GM21723 (cell line): ENCODE results near the gene KDM4B.

Experiments used
- ATAC-seq: cut with Tn5 transposase; IDR thresholded peaks from one replicate; pipeline ENCODE4 v1.9.1; 2021; ENCODE audit warnings: mild to moderate bottlenecking, moderate library complexity; ENCODE audit not compliant: unreplicated experiment

The KDM4B gene

DNA sequence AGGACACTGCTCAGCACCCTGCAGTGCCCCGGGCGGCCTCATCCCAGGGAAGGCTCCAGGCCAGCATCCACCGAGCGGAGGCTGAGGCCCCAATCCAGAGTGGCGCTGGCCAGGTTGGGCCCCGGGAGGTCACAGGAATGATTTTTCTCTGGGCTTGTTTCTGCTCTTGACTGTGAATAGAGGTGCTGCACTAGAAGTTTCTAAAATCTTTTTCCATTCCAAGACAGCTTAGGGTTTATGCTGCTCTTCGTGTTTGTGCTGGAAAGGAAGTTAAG, 15.1 kb downstream of the KDM4B start:
- ATAC-seq = no peak

- no peak for ATAC-seq
Measured at GRCh38 chr19:4984438-4984990, 15.6 kb downstream of the KDM4B start.

DNA sequence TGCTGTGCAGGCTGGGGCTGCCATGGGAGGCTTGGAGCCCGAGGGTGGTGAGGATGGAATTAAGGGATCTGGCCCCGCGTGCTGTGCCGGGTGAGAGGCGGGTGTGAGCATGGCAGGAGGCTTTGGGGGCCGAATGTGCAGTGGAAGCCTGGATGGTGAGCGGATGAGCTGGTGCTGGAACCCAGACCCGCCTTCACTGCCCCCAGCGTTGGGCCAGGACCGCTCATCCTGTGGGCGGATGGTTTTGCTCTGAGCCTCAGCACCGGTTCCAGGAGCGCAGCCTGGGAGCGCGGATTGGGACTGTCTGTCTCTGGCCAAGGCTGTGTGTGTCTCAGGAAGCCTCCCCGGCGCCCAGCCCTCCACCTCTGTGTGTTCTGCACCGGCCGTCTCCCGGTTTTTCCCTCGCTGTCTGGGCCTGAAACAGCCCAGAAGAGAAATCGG, 16.7 kb downstream of the KDM4B start:
- no peak for ATAC-seq

GRCh38 chr19:4986056-4986455, 17.1 kb downstream of the KDM4B start:
- ATAC-seq = no peak

- no peak for ATAC-seq
Measured at GRCh38 chr19:4986471-4986891, 17.6 kb downstream of the KDM4B start.

GRCh38 chr19:4987256-4987655, 18.3 kb downstream of the KDM4B start:
- ATAC-seq = no peak

DNA sequence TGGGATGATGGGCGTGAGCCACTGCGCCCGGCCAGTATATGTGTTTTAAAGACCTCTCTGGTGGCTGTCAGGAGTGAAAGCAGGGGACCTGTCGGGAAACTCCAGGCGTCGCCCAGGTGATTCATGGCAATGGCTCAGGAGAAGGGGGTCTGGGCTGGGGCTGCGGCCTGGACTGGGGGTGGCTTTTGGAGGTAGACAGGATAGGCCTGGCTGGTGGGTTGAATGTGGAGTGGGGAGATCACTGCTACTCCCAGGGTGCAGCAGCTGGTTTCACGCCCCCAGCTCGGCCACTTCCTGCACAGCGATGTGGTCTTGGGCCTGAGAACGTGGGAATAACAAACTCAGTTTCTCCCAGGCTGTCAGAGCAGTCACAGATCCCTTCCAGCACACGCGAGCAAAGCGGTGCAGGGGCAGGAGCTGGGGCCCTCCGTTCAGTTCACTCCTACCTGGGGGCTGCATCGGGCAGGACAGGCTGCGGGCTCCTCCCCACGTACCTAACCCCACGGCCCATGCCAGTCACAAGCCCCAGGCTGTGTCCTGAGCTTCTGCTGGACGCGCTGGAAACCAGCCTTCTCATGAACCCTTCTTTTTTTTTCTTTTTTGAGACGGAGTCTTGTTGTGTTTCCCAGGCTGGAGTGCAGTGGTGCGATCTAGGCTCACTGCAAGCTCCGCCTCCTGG, 18.9 kb downstream of the KDM4B start:
- ATAC-seq = no peak

DNA sequence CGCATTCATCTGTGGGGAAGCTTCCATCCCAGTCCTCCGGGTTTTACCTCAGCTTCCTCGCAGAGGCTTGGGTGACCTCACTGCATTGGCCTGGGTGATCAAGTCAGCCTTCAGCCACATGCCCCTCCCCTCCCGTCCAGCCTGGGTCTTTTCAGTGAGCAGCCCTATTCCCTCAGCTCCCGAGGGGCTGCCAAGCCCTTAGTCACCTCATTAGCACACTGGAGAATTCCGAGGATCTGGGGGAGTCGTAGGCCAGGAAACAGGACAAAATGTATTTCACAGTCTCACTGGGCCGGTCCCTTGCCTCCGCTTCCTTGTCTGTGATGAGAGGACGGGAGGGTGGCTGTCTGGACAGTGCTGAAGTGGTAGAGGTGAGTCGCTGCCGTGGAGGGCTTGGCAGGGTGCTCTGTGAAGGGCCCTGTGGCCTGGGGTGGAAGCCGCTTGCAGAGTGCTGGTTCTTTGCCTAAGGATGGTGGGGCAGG, 19.9 kb downstream of the KDM4B start:
- ATAC-seq = no peak

DNA sequence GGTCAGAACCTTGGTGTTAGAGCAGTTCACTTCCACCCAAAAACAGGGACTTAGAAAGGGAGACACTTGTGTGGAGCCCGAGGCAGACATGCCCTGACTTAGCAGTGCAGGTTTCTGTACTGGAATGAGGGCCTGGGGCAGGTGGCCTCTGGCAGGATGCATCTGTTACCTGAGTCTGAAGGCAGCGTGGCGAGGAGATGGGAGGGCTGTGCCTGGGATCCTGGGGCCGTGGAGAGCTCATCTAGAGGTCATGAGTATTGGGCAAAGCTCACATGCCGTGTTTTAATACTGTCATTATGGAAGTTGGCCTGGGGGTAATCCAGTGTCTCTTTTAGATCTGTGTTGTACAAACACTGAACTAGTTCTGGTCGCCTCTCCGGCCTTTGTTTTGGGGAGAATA, 21.4 kb downstream of the KDM4B start:
- no peak for ATAC-seq

DNA sequence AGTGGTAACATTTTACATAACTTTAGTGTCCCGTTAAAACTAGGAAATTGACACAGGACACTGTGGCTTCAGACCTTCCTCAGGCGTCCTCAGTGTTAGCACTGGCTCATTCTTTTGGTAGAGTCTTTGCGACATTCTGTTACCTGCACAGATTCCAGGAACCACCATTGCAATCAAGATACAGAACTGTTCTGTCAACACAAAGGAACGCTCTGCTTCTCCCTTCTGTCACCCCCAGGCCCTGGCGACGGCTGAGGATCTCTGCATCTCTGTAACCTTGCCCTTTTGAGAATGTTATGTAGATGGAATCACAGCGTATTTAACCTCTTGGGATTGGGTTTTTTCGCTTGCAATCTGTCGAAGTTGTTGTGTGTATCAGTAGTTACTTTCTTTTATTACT, 22.6 kb downstream of the KDM4B start:
- no peak for ATAC-seq

- no peak for ATAC-seq
Measured at GRCh38 chr19:4991996-4992698, 23.2 kb downstream of the KDM4B start.

DNA sequence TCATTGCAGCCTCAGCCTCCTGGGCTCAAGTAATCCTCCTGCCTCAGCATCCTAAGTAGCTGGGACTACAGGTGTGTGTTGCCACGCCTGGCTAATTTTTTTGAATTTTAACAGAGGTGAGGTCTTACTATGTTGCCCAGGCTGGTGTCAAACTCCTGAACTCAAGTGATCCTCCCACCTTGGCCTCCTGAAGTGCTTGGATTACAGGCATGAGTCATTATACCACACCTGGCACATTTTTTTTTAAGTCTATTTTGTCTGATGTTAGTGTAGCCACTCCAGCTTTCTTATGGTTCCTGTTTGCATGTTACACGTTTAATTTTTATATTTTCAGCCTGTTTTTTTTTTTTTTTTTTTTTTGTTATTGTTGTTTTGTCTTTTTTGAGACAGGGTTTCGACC, 24.8 kb downstream of the KDM4B start:
- no peak for ATAC-seq

DNA sequence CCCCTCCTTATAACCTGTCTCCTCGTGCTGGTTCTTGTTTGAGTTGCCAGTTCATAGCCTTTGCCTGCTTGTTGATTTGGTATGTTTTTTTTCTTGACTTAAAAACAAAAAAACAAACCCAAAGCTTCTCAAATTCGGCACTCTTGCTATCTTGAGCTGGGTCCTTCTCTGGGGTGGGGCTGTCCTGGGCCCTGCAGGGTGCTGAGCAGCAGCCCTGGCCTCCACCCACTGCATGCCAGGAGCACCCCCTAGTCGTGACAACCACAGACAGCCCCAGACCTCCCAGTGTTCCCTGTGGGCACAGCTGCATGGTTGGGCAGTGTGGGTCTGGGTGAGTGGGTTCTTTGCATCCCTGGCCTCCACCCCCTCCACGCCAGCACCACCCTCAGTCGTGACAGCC, 27.8 kb downstream of the KDM4B start:
- no peak for ATAC-seq

DNA sequence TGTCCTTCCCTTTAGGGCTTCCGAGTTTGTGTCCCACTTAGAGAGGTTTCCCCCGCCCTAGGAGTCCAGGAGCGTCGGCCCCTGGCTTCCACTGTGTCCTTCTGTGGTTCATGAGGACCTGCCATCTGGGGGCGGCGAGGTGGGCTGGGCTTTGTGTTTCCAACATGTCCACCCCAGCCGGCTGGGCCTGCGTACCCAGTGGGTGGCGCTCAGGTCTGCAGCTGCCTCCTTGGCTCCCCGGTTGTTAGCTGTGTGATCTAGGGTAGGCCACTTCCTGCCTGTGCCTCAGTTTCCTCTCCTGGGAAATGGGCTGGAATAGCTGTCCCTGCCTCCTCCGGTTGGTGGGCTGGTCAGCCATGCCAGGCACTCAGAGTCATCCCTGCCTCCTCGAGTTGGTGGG, 28.4 kb downstream of the KDM4B start:
- no peak for ATAC-seq

GRCh38 chr19:5000120-5000611, 31.3 kb downstream of the KDM4B start:
- no peak for ATAC-seq

DNA sequence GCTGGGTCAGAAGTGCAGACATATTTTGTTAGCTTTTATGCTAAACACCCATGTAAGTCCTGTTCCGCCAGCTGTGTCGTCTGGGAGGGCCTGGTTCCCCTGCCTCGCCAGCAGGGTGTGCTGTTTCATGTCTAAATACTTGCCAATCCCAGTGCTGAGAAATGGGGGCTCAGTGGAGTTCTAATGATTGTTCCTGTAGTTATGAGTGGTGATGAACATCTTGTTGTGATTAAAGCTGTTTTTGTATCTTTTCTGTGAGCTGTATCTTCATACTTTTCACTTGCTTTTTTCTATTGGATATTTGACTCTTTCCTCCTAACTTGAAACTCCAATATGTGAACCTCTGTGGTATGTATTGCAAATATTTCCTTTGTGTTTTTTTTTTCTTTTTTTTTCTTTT, 32.7 kb downstream of the KDM4B start:
- no peak for ATAC-seq

DNA sequence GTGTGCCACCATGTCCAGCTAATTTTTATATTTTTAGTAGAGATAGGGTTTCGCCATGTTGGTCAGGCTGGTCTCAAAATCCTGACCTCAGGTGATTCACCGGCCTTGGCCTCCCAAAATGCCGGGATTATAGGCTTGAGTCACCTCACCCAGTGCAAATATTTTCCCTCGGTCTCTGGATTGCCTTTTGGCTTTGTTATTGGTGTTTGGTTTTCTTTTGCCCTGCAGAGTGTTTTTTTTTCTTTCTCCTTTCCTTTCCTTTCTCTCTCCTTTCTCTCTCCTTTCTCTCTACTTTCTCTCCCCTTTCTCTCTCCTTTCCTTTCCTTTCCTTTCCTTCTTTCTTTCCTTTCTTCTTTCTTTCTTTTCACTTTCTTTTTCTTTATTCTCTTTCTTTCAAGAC, 33.2 kb downstream of the KDM4B start:
- ATAC-seq = no peak

DNA sequence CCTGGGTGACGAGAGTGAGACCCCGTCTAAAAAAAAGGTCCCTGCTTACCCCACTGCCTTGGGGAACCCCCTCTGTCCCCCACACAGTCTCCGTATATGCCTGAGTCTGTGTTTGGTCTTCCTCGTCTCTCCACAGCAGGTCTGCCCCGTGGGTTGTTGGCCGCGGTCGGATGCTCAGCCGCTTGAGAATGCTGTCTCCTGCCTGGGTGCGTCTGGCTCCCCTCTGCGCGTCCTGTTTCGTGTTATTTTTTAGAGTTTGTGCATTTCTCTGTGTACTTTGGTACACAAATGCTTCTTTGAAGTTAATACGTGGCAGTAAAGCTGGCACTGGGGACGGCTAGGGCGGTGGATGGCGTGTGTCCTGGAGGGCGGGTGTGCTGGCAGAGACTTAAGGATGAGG, 34.9 kb downstream of the KDM4B start:
- ATAC-seq = no peak

DNA sequence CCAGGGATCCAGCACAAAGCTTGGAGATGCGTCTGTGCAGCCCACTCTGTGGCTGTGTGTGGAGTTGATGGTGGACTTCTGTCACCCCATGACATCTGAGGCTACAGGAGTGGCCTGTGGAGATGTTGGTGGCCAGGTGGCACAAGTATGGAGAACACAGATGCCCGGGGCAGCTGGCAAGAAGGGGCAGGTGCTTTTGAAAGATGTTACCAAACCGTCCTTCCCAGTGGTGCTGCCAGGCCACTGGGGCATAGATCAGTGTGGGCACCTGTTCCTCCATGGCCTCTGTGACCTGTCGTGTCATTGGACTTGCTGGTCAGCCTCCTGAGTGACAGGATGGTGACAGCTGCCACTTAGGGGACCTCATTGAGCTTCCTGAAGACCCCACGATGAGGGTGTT, 36.2 kb downstream of the KDM4B start:
- no peak for ATAC-seq

DNA sequence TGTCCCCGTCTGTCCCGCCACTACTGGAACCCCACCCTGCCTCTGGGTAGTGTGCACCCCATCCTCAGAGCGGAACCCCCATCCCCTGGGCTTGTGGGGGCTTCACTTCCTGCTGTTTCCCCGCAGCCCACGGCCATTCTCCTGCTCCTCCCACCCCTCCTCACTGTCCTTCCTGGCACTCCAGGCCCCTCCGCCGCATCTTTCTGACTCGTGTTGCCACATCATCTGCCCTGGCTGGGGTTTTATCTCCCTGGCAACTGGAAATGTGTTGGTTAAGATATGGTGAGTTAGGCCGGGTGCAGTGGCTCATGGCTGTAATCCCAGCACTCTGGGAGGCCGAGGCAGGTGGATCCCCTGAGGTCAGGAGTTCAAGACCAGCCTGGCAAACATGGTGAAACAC, 37.3 kb downstream of the KDM4B start:
- ATAC-seq = no peak

DNA sequence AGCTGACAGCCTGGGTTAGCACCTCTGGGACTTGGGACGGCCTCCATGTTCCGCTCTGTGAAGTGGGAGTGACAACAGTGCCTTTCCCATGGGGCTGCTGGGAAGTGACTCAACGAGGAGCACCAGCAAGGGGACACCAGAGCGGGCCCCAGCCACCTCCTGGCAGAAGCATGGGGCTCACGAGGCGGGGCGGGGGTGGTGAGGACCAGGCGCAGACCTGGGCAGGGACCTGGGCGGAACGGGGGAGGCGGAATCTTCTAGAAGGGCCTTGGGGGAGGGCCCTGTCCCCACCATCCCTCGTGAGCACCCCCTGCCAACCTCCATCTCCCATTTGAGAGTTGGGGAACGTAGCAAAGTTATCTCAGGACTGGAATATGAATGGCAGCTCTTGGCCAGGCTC, 37.9 kb downstream of the KDM4B start:
- no peak for ATAC-seq

GRCh38 chr19:5011476-5012238, 42.7 kb downstream of the KDM4B start:
- no peak for ATAC-seq
